Stimulated activated CD4-positive, alpha-beta T cell treated with anti-CD3 and anti-CD28 coated beads, Interleukin-12 subunit alpha, Interleukin-12 subunit beta, amount 100 ng/mL, for 48 hours (primary cell): ENCODE measurements around the gene RASA3.
"Not testable (repeated sequence)": the region's sequence is repeated elsewhere in the genome, so short reads cannot be mapped to it uniquely, and the experiment has no call there.

ENCODE experiments used
- DNase-seq, 3 donors: peaks; one replicate each; pipeline ENCODE4 v3.0.0-alpha.2; 2020; ENCODE audit warnings: low read depth in 2 of 3, low spot score in 1 of 3

Gene RASA3

GRCh38 chr13:114103801-114104654, 28.4 kb downstream of the RASA3 start:
- no peak for DNase-seq

GRCh38 chr13:114103289-114103621, 29.2 kb downstream of the RASA3 start:
- not testable (repeated sequence) for DNase-seq

- no peak for DNase-seq
Measured at GRCh38 chr13:114102521-114103288, 29.7 kb downstream of the RASA3 start.

- no peak for DNase-seq
Measured at GRCh38 chr13:114102131-114102520, 30.3 kb downstream of the RASA3 start.

GRCh38 chr13:114101358-114102130, 30.9 kb downstream of the RASA3 start:
- no peak for DNase-seq

GRCh38 chr13:114100446-114101357, 31.7 kb downstream of the RASA3 start:
- no peak for DNase-seq

GRCh38 chr13:114099918-114100445, 32.4 kb downstream of the RASA3 start:
- no peak for DNase-seq

GRCh38 chr13:114099191-114099590, 33.2 kb downstream of the RASA3 start:
- DNase-seq = no peak

GRCh38 chr13:114098689-114099056, 33.8 kb downstream of the RASA3 start:
- not testable (repeated sequence) for DNase-seq

GRCh38 chr13:114097893-114098688, 34.3 kb downstream of the RASA3 start:
- no peak for DNase-seq

GRCh38 chr13:114097212-114097892, 35.1 kb downstream of the RASA3 start:
- no peak for DNase-seq

GRCh38 chr13:114096811-114097211, 35.6 kb downstream of the RASA3 start:
- DNase-seq = no peak

- DNase-seq = no peak
Measured at GRCh38 chr13:114096031-114096485, 36.4 kb downstream of the RASA3 start.

GRCh38 chr13:114095486-114095885, 36.9 kb downstream of the RASA3 start:
- DNase-seq = no peak

- no peak for DNase-seq
Measured at GRCh38 chr13:114093118-114093517, 39.3 kb downstream of the RASA3 start.

- DNase-seq = no peak
Measured at GRCh38 chr13:114092468-114092867, 40.0 kb downstream of the RASA3 start.

GRCh38 chr13:114090476-114090875, 41.9 kb downstream of the RASA3 start:
- DNase-seq = no peak

GRCh38 chr13:114089751-114090400, 42.5 kb downstream of the RASA3 start:
- no peak for DNase-seq
